ACC112 (cell line): ENCODE data around the gene RANBP2.

Source experiments
- H2AFZ ChIP-seq: fragments of 200-600 bp; sonication (generic); one replicate; pipeline ENCODE4 v1.6.0; 2017; ENCODE audit warnings: antibody characterized with exemption, low read length; ENCODE audit not compliant: unreplicated experiment
- H3K27ac ChIP-seq: fragments of 200-600 bp; sonication (generic); 2 replicates; pipeline ENCODE4 v1.5.1; 2014; ENCODE audit warnings: low read depth, mild to moderate bottlenecking, antibody characterized with exemption, low read length, moderate library complexity
- H3K27me3 ChIP-seq: fragments of 200-600 bp; sonication (generic); 2 replicates; pipeline ENCODE4 v1.6.1; 2014; ENCODE audit warnings: mild to moderate bottlenecking, antibody characterized with exemption, low read length, moderate library complexity, mixed read lengths; ENCODE audit not compliant: insufficient read depth
- H3K36me3 ChIP-seq: fragments of 200-600 bp; sonication (generic); 2 replicates; pipeline ENCODE4 v1.6.1; 2016; ENCODE audit warnings: mild to moderate bottlenecking, antibody characterized with exemption, low read length, moderate library complexity, mixed read lengths; ENCODE audit not compliant: insufficient read depth
- H3K4me1 ChIP-seq: fragments of 200-600 bp; sonication (generic); one replicate; pipeline ENCODE4 v1.6.1; 2016; ENCODE audit warnings: low read length, mixed read lengths; ENCODE audit not compliant: insufficient read depth, unreplicated experiment, control insufficient read depth
- H3K4me3 ChIP-seq: fragments of 200-600 bp; sonication (generic); 2 replicates; pipeline ENCODE4 v1.5.1; 2014; ENCODE audit warnings: mild to moderate bottlenecking, low read depth, low read length
- H3K79me2 ChIP-seq: fragments of 200-600 bp; sonication (generic); one replicate; pipeline ENCODE4 v1.6.0; 2016; ENCODE audit warnings: low read length; ENCODE audit not compliant: control insufficient read depth, unreplicated experiment, insufficient read depth

Gene RANBP2

GRCh38 chr2:108778857-108779256 lies 59.6 kb downstream of the RANBP2 start:
- Histone ChIP-seq H3K4me3 (no peak overlapping the region), H3K27me3 (no peaks in the 10 kb centered on the region), H3K36me3 (peaks cover 26% of the 10 kb centered on the region), H3K79me2 (no peaks in the 10 kb centered on the region), H3K4me1 (no peaks in the 10 kb centered on the region), H3K27ac (no peak overlapping the region), H2AFZ (no peak overlapping the region)

DNA sequence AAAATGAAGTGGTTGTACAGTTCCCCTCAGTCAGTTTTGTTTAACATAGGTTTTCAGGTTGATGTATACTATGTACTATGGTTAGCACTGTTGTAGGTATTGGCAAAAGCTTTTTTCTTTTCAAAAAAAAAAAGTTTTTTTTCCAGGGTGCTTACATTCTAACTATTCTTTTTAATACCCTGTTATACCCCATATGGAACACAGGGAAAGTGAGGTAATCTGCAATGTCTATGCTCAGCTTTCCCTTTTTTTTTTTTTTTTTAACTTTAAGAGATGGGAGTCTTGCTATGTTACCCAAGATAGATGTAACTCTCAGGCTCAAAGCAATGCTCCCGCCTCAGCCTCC lies 66.7 kb downstream of the RANBP2 start:
- Histone ChIP-seq H3K4me3 (peak overlapping the region; percentile 93), H3K79me2 (peaks cover 9% of the 10 kb centered on the region), H3K27me3 (no peaks in the 10 kb centered on the region), H3K27ac (peak overlapping the region; percentile 84), H2AFZ (no peak overlapping the region), H3K4me1 (peaks cover 4% of the 10 kb centered on the region), H3K36me3 (peaks cover 17% of the 10 kb centered on the region)

DNA sequence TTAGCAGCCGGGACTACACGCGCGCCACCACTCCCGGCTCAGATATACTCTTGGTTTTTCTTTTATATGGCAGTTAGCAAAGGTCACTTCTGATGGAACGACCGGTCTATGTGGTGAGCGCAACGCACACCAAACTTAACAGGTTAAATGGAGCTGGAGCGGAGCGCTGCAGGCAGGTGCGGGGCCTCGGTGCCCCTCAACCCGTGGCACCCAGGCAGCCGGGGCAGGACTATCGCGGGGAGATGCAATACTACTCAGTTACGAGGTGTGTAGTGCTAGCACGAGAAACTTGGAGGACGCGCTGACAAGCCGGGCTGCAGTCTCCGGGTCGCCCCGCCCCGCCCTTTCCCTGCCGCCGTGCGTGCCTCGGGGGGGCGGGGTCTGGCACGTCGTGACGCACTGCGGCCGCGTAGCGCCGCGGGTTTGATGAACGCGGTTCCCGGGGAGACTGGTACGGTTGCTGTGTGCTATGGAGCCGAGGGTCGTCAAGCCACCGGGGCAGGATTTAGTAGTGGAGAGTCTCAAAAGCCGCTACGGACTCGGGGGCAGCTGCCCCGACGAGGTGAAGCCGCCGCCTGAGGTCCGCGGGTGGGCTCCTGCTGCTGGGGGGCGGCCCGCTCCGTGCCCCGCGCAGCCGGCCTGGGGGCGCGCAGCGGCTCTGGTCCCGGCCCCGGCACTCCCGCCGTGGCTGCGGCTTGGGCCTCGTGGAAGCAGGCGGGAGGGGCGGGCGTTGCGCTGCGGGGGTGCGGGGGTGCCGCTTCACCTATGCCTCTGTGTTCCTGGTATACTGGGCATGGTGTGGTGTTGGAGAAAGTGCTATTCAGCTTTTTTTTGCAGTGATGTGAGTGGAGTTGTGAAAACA lies 67.3 kb downstream of the RANBP2 start, which contains the start of gene CCDC138:
CCDC138 (plus strand) TSS at position 418 of the 862 bp plus-strand sequence; CDS start at position 470, 52 bp downstream.
- Histone ChIP-seq H3K79me2 (peaks cover 9% of the 10 kb centered on the region), H2AFZ (peak within 1 kb of the TSS; percentile 98), H3K4me3 (peak within 1 kb of the TSS; percentile 93), H3K27me3 (no peaks in the 10 kb centered on the region), H3K27ac (peak within 1 kb of the TSS; percentile 84), H3K4me1 (peaks cover 4% of the 10 kb centered on the region), H3K36me3 (peaks cover 17% of the 10 kb centered on the region)

- Histone ChIP-seq H3K27ac (peak overlapping the region; percentile 84; the same call in 1 of the 2 replicates), H3K36me3 (peaks cover 13% of the 10 kb centered on the region), H3K4me3 (peak overlapping the region; percentile 93), H3K27me3 (no peaks in the 10 kb centered on the region), H3K4me1 (peaks cover 4% of the 10 kb centered on the region), H3K79me2 (peaks cover 9% of the 10 kb centered on the region), H2AFZ (peak overlapping the region; percentile 98)
Observed at GRCh38 chr2:108787216-108787541, 67.9 kb downstream of the RANBP2 start.

GRCh38 chr2:108803045-108803736 lies 83.9 kb downstream of the RANBP2 start:
- no peak overlapping the region for H2AFZ ChIP-seq
- H3K79me2 ChIP-seq: no peaks in the 10 kb centered on the region
- H3K4me1 ChIP-seq: no peaks in the 10 kb centered on the region
- no peak overlapping the region for H3K27ac ChIP-seq
- H3K4me3 ChIP-seq: no peak overlapping the region
- H3K27me3 ChIP-seq: no peaks in the 10 kb centered on the region
- peaks cover 19% of the 10 kb centered on the region for H3K36me3 ChIP-seq

DNA sequence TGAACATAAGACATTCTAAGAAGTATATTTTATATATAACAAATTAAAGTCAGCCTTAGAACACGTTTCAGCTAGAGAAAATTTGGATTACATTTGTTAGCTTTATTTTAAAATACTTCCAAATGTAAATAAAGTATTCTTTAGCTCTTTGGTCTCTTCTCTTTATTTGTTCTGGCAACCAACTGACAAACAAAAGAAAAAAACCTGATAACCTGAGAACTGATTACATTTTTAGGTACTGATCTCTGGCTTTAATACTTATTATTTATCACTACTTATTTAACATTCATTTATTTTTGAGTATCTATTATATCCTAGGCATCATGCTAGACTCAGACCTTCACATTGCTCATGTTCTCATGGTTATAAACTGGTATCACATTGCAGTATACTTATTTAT lies 85.8 kb downstream of the RANBP2 start:
- Histone ChIP-seq H3K79me2 (peaks cover 6% of the 10 kb centered on the region), H2AFZ (no peak overlapping the region), H3K36me3 (peaks cover 36% of the 10 kb centered on the region), H3K4me3 (no peak overlapping the region), H3K27ac (no peak overlapping the region), H3K27me3 (no peaks in the 10 kb centered on the region), H3K4me1 (no peaks in the 10 kb centered on the region)

DNA sequence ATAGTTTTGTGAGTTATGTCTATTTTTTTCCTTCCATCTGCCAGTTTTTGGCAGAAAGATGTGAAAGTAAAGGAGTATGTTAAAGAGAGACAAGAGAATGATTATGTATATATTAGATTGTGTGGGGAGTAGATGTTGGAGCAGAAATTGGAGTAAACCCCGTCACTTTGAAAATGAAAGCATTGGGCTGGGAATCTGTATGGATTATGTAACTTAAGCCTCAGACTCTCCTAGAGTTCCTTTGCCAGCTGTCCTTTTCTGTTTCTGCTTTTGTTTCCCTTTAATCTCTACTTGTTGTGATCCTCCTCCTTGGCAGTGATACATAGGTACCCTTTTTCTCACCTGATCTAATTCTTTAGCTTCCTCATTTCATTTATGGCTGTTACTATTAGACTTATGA lies 86.5 kb downstream of the RANBP2 start:
- H3K36me3 ChIP-seq: peaks cover 43% of the 10 kb centered on the region
- H3K4me1 ChIP-seq: no peaks in the 10 kb centered on the region
- H2AFZ ChIP-seq: no peak overlapping the region
- H3K27ac ChIP-seq: no peak overlapping the region
- no peaks in the 10 kb centered on the region for H3K27me3 ChIP-seq
- H3K79me2 ChIP-seq: peaks cover 9% of the 10 kb centered on the region
- no peak overlapping the region for H3K4me3 ChIP-seq

DNA sequence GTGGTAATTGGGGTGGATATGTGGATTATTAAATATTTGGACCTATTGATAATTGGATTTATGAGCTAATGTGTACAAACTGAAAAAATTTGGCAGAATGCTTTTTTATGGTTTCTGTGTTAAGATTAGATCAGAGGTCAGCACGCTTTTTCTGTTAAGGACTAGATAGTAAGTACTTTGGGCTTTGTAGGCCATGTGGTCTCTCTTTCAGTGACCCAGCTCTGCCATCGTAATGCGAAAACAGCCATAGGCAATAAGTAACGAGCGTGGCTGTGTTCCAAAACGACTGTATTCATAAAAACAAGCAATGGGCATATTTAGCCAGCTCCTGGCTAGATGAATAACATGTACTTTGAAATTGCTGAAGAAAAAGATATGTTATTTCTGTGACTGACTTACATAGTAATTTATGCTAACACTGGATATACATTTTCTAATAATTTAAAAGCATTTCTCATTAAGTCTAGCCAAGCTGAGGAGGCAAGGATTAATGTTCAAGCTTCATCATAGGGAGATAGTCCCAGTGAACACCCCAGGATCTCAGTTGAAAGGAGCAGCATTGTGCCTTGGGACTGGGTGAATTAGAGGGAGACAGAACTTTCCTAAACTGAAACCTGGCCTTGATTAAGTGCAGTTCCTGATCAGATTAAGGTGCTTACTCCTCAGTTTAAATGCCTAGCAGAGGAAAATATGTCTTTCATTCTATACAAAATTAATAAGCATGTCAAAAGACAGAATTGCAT lies 87.3 kb downstream of the RANBP2 start:
- no peaks in the 10 kb centered on the region for H3K27me3 ChIP-seq
- H3K79me2 ChIP-seq: peaks cover 9% of the 10 kb centered on the region
- H3K36me3 ChIP-seq: peaks cover 43% of the 10 kb centered on the region
- H3K4me1 ChIP-seq: no peaks in the 10 kb centered on the region
- no peak overlapping the region for H3K4me3 ChIP-seq
- H2AFZ ChIP-seq: no peak overlapping the region
- no peak overlapping the region for H3K27ac ChIP-seq

DNA sequence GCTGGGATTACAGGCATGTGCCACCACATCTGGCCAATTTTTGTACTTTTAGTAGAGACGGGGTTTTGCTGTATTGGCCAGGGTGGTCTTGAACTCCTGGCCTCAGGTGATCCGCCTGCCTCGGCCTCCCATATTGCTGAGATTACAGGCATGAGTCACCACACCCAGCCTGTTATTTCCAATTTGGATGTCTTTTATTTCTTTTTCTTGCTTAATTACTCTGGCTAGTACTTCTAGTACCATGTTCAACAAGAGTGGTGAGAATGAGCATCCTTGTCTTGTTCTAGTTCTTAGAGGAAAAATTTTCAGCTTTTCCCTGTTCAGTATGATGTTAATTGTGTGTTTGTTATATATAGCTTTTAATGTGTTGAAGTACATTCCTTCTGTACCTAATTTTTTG lies 90.7 kb downstream of the RANBP2 start:
- no peaks in the 10 kb centered on the region for H3K27me3 ChIP-seq
- no peaks in the 10 kb centered on the region for H3K4me1 ChIP-seq
- H3K36me3 ChIP-seq: peaks cover 36% of the 10 kb centered on the region
- no peak overlapping the region for H3K27ac ChIP-seq
- H3K79me2 ChIP-seq: peaks cover 9% of the 10 kb centered on the region
- no peak overlapping the region for H2AFZ ChIP-seq
- H3K4me3 ChIP-seq: no peak overlapping the region

DNA sequence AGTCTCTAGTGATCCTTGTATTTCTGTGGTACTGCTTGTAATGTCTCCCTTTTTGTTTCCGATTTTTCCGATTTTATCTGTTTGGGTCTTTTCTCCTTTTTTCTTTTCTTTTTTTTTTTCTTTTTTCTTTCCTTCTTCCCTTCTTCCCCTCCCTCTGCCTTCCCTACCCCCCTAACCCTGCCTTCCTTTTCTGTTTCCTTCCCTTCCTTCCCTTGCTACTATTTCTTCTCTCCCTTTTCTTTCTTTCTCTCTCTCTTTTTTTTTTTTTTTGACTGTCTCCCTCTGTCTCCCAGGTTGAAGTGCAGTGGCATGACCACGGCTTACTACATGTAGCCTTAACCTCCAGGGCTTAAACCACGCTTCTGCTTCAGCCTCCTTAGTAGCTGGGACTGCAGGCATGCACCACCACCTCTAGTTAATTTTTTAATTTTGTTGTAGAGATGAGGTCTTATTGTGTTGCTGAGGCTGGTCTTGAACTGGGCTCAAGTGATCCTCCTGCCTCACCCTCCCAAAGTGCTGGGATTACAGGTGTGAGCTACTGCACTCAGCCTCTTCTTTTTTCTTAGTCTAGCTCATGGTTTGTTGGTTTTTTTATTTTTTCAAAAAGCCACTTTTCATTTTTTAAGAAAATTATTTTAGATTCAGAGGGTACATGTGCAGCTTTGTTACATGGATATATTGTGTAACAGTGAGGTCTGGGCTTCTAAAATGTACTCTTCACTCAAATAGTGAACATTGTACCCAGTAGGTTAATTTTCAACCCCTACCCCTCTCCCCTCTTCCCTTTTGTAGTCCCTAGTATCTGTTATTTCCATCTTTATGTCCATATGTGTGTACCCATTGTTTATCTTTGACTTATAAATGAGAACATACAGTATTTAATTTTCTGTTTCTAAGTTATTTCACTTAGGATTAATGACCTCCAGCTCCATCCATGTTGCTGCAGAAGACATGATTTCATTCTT lies 92.0 kb downstream of the RANBP2 start:
- H3K4me1 ChIP-seq: no peaks in the 10 kb centered on the region
- no peak overlapping the region for H3K4me3 ChIP-seq
- peaks cover 9% of the 10 kb centered on the region for H3K79me2 ChIP-seq
- peaks cover 43% of the 10 kb centered on the region for H3K36me3 ChIP-seq
- no peak overlapping the region for H2AFZ ChIP-seq
- H3K27ac ChIP-seq: no peak overlapping the region
- H3K27me3 ChIP-seq: no peaks in the 10 kb centered on the region
